ENCODE data around the gene RTN4RL1.

Gene RTN4RL1

DNA sequence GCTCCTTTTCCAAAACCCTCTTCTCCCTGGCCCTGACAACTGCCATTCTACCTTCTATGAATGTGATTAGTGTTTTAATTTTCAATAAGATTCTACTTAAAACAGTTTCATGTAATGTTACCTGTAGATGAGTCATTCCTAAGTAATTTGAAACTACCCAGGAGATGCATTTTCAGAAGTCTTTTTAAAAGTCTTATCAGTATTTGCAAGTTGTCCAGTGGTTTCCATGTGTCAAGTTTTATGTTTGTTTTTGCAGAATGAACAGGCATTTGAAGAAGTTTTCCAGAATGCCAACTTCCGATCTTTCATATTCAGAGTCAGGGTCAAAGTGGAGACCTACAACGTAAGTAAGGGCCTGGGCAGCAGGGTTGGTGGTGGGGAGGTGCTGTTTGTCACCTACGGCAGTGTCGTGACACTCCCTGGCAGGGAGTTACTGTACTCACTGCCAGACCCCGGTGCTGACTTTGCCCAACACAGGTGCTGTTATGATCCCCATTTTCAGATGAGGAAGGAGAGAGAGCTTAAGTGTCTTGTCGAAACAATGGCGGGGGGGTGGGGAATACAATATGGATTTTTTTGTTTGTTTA lies 130.3 kb downstream of the RTN4RL1 start:
- no peak overlapping the region for H3K9ac ChIP-seq (ENCODE audit: low read depth, low read length)
- H3K27me3 ChIP-seq (ENCODE audit: insufficient read depth, low read length) = no peaks in the 10 kb centered on the region
- peaks cover 92% of the 10 kb centered on the region for H3K36me3 ChIP-seq (ENCODE audit: insufficient read depth, low read length)
- H3K4me1 ChIP-seq (ENCODE audit: insufficient read depth, low read length) = no peaks in the 10 kb centered on the region
- 97% methylated on average over 7 of the region's 7 CpGs for WGBS
- H3K4me3 ChIP-seq (ENCODE audit: low read length) = no peak overlapping the region
- H3K27ac ChIP-seq (ENCODE audit: low read depth, low read length) = no peak overlapping the region
- no peaks in the 10 kb centered on the region for H3K9me3 ChIP-seq (ENCODE audit: insufficient read depth, low read depth, low read length)

DNA sequence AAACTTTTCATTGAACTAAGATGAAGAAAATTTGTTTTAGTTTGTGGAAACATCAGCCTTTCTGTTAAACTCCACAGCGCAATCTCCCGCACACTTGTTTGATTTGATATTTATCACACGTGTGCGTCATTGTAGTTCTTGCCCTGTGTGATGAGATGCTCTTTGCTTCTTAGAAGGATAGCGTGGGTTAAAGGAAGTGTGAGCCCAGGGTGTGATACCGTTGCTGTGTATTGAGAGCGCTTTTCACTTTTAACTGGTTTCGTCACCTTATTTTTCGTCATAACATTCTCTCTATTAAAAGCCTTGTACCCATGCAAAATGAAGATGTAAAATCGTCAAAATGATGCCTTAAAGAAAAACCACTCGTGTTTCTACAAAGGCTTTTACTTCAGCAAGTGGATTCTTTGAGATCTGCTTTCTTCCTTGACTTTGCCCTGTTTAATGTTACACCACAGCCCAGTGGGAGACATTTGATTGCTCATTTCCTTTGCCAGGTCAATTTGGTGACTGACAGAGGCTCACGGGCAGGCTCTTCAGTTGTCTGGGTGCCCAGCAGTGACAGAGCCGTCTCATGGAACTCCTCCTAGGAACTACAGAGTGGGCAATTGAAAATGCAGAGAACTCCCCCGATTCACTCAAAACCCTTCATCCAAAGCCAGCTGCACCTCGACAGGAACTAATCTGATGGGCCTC lies 134.2 kb downstream of the RTN4RL1 start:
- H3K27ac ChIP-seq (ENCODE audit: low read depth, low read length) = no peak overlapping the region
- H3K36me3 ChIP-seq (ENCODE audit: insufficient read depth, low read length) = peaks cover 89% of the 10 kb centered on the region
- no peaks in the 10 kb centered on the region for H3K4me1 ChIP-seq (ENCODE audit: insufficient read depth, low read length)
- H3K4me3 ChIP-seq (ENCODE audit: low read length) = no peak overlapping the region
- no peak overlapping the region for H3K9ac ChIP-seq (ENCODE audit: low read depth, low read length)
- no peaks in the 10 kb centered on the region for H3K9me3 ChIP-seq (ENCODE audit: insufficient read depth, low read depth, low read length)
- WGBS = 94% methylated on average over 15 of the region's 15 CpGs
- no peaks in the 10 kb centered on the region for H3K27me3 ChIP-seq (ENCODE audit: insufficient read depth, low read length)

DNA sequence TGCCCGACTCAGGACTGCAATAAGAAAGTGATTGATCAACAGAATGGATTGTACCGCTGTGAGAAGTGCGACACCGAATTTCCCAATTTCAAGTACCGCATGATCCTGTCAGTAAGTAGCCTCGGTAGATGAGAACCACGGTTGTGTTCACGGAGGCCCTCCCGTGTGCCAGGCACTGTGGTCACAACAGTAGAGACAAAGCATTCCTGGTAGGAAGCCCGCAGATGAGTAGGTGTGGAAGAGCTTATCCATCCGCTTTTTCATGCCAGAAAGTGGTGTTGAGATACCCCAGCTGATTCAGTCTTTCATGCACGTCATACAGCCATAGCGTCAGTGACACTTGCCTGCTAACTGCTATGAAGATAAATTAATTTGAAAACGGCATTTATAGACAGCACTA lies 136.4 kb downstream of the RTN4RL1 start:
- H3K27ac ChIP-seq (ENCODE audit: low read depth, low read length) = no peak overlapping the region
- no peaks in the 10 kb centered on the region for H3K4me1 ChIP-seq (ENCODE audit: insufficient read depth, low read length)
- H3K36me3 ChIP-seq (ENCODE audit: insufficient read depth, low read length) = peaks cover 91% of the 10 kb centered on the region
- H3K27me3 ChIP-seq (ENCODE audit: insufficient read depth, low read length) = no peaks in the 10 kb centered on the region
- no peak overlapping the region for H3K4me3 ChIP-seq (ENCODE audit: low read length)
- no peak overlapping the region for H3K9ac ChIP-seq (ENCODE audit: low read depth, low read length)
- 97% methylated on average over 14 of the region's 14 CpGs for WGBS
- H3K9me3 ChIP-seq (ENCODE audit: insufficient read depth, low read depth, low read length) = no peaks in the 10 kb centered on the region
